ENCODE results near the gene PKNOX2.

PKNOX2 gene

GRCh38 chr11:125463590-125464269, 299.2 kb downstream of the PKNOX2 start:
- no peak for DNase-seq

GRCh38 chr11:125464270-125464662, 299.7 kb downstream of the PKNOX2 start:
- no peak for DNase-seq

- no peak for DNase-seq
Observed at GRCh38 chr11:125464666-125465065, 300.1 kb downstream of the PKNOX2 start.

GRCh38 chr11:125465255-125465654, 300.7 kb downstream of the PKNOX2 start:
- DNase-seq = no peak

- no peak for DNase-seq
Observed at GRCh38 chr11:125465701-125466100, 301.1 kb downstream of the PKNOX2 start.

GRCh38 chr11:125468025-125468424, 303.5 kb downstream of the PKNOX2 start:
- no peak for DNase-seq

GRCh38 chr11:125468852-125469251, 304.3 kb downstream of the PKNOX2 start:
- no peak for DNase-seq

- no peak for DNase-seq
Observed at GRCh38 chr11:125470355-125470754, 305.8 kb downstream of the PKNOX2 start.

GRCh38 chr11:125476721-125477120, 312.2 kb downstream of the PKNOX2 start:
- no peak for DNase-seq

- no peak for DNase-seq
Observed at GRCh38 chr11:125479137-125479536, 314.6 kb downstream of the PKNOX2 start.

- no peak for DNase-seq
Observed at GRCh38 chr11:125481531-125481930, 317.0 kb downstream of the PKNOX2 start.

Data from SHP77 treated with DMSO at 0.1 percent for 48 hours (cell line).